Pancreas (tissue), 10 donors: ENCODE measurements around the gene MPRIP. TPM values are rescaled to one million over a fixed set of nuclear protein-coding genes. Genes with fewer than 3 reads are reported as not detected.
A peak's percentile ranks its signal among the peaks of the same experiment; 100 is the strongest.

Experiments
- ATAC-seq, 4 donors: fragments of 200-7000 bp; cut with Tn5 transposase; one replicate each; pipeline versions ENCODE4 v1.8.0 to v1.9.1; 2020; ENCODE audit warnings: mild to moderate bottlenecking in 4 of 4, moderate library complexity in 4 of 4
- DNase-seq, 6 donors: peaks; one replicate each; pipeline ENCODE4 v3.0.0-alpha.2; 2020
- FAIRE-seq: peaks from 2 replicates; lab custom pipeline; 2012; peaks lifted over from hg19 to GRCh38; lab: Jason Lieb, UNC
- H3K27ac ChIP-seq, 4 donors: fragments of 200-600 bp; sonication (generic); 1 replicate in 3 of 4; 2 replicates in 1 of 4; pipeline versions ENCODE4 v1.5.0 to v1.8.0; 2020
- H3K27me3 ChIP-seq, 4 donors: fragments of 200-600 bp; one replicate each; pipeline ENCODE4 v1.8.0; 2021
- H3K36me3 ChIP-seq, 3 donors: fragments of 200-600 bp; sonication (generic) in 1 of 3; one replicate each; pipeline versions ENCODE4 v1.5.0 to v1.8.0; 2020 to 2021
- H3K4me1 ChIP-seq, 3 donors: fragments of 200-600 bp; one replicate each; pipeline ENCODE4 v1.8.0; 2021
- H3K4me3 ChIP-seq, 4 donors: fragments of 200-600 bp; sonication (generic) in 2 of 4; one replicate each; pipeline versions ENCODE4 v1.5.0 to v1.8.0; 2020 to 2021
- H3K9me3 ChIP-seq, 4 donors: fragments of 200-600 bp; one replicate each; pipeline ENCODE4 v1.8.0; 2021
- WGBS, 2 donors: extraction: QIAGEN DNeasy Blood & Tissue Kit; methylation state at CpG; one replicate each; pipeline ENCODE4 v1.1.7; 2013; 5-methylcytosine and 5-hydroxymethylcytosine counted together
- intact Hi-C, 3 donors: fragments of 100-400 bp; cut with DNase I; formaldehyde crosslinking; loops; one replicate each; pipeline versions ENCODE4 v1.11.1 to v1.14.2; 2022
- polyA plus RNA-seq, 2 donors: library from polyadenylated mRNA; stranded (reverse); fragments of 200-250 nt; gene quantifications; one replicate each; pipeline ENCODE4 v1.2.3, GENCODE V29; 2013
- total RNA-seq, 6 donors: library from RNA; stranded (reverse); fragmentation: NEBNext Ultra II Directional in 4 of 6; extraction: Animal tissue kit (Norgen Biotek cat#: 25700) in 4 of 6; gene quantifications; one replicate each; pipeline versions ENCODE4 v1.2.1 to v1.2.4, GENCODE V29; 2021 to 2023
- TF ChIP-seq, protein P1 (sequence below), 4 donors: fragments of 200-600 bp; sonication (generic) in 3 of 4; IDR thresholded peaks; one replicate each; pipeline versions ENCODE4 v1.5.0 to v1.8.0; 2021; ENCODE audit warnings: antibody characterized with exemption in 4 of 4
- donor health status: healthy with polysubstance abuse.
- donor health status: DM: no; HTN: no; CAD: no; lungs with moderate emphysema.
- donor health status: DM: no; HTN: no; CAD: no.
- donor health status: control.
- donor health status: control.
- donor health status: Bipolar disorder and iron deficiency.
- donor health status: DM: yes; HTN: yes; CAD: no.
- donor health status: DM: no; HTN: no; CAD: no.
- donor health status: DM: no; HTN: no; CAD: no.
- donor health status: DM: yes; HTN: yes; CAD: no.

MPRIP gene
- total and polyA plus RNA-seq, 8 donors: 91.8 to 242 (median 107) TPM

DNA sequence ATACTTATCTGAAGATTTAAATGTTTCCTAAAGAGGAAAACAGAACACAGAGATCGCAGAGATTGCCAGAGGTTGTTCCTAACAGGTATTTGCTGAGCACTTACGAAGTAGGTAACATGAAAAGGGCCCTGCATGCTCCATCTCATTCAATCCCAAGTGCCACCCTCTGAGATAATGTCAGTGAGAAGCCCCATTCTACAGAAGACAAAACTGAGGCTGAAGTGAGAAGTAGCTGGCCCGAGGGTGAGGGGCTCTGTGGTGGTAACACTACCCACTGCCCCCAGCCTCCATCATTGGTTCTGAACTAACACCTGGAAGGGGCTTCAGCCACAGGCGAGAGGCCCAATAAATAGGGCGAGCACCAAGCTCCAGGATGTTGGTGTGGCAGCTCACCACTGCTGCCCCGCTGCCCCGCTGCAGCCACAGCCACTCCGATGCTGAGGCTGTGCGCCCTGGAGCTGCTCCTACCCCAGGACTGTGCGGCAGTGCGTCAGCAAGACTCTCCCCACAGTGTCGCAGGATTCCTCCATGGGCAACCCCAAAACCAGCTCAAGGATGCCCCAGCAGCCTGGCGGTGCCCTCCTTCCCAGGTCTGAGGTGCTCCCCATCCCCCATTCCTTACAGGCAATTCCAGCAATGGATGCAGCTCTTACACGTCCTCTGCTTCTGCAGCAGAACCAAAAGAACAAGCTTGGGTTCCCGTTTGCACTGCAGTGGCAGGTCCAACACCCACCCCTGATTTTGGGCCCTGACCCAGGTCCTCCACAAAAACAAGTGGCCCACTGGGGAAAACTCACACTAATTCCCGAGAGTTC, 184.4 kb downstream of the MPRIP start:
- no peaks in the 10 kb centered on the region for H3K27me3 ChIP-seq
- WGBS, 2 donors: 93 to 96% methylated on average over 16 of the region's 16 CpGs
- no peak overlapping the region for H3K27ac ChIP-seq
- H3K4me1 ChIP-seq: no peaks in the 10 kb centered on the region
- H3K4me3 ChIP-seq: no peak overlapping the region
- no peak for FAIRE-seq
- DNase-seq: peak in 1 of 6 donors; percentile 44
- intact Hi-C loops: no loop called here
- TF ChIP-seq, protein P1, sequence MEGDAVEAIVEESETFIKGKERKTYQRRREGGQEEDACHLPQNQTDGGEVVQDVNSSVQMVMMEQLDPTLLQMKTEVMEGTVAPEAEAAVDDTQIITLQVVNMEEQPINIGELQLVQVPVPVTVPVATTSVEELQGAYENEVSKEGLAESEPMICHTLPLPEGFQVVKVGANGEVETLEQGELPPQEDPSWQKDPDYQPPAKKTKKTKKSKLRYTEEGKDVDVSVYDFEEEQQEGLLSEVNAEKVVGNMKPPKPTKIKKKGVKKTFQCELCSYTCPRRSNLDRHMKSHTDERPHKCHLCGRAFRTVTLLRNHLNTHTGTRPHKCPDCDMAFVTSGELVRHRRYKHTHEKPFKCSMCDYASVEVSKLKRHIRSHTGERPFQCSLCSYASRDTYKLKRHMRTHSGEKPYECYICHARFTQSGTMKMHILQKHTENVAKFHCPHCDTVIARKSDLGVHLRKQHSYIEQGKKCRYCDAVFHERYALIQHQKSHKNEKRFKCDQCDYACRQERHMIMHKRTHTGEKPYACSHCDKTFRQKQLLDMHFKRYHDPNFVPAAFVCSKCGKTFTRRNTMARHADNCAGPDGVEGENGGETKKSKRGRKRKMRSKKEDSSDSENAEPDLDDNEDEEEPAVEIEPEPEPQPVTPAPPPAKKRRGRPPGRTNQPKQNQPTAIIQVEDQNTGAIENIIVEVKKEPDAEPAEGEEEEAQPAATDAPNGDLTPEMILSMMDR (IDR thresholded peaks at IDR 0.05): no peak
- H3K36me3 ChIP-seq: peaks cover 8 to 79% (median 61%) of the 10 kb centered on the region in 3 donors
- H3K9me3 ChIP-seq: no peaks in the 10 kb centered on the region
- ATAC-seq: no peak

DNA sequence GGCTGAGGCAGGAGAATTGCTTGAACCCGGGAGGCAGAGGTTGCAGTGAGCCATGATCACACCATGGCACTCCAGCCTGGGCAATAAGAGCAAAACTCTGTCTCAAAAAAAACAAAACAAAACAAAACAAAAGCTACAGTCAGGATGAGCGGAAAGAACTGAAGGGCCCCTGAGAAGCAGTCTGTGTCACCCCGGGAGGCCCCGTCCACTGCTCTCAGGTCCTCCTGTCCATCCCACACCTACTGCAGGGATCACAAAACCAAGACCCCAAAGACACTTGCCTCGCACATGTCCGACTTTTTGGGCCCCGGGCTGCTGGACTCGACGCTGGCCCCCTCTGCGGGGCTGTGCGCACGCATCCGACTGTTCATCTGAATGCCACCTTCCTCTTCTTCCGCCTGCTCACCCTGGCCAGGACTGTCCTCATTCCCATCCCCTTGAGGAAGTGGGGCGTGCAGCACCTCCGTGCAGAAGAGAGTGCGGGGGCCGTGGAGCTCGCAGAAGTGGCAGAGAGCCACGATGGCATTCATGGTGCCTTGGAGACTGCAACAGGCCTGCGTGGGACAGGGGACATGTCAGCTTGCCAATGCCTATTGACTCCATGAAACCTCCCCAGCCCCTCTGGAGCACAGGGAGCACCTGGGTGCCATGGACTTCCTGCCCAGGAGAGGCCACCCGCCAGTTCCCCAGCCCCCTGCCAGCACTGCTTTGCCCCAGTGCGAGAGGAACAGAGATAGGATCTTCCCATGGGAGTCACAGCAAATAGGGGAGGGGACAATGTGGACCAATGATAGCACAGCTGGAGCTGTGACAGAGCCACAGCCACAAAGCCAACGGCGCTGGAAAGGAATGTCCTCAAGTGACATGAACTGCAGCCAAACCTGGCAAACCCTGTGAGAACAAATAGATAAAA, 185.6 kb downstream of the MPRIP start:
- Histone ChIP-seq H3K27me3 (no peaks in the 10 kb centered on the region), H3K9me3 (no peaks in the 10 kb centered on the region), H3K36me3 (peaks cover 8 to 72% (median 63%) of the 10 kb centered on the region in 3 donors), H3K4me1 (no peaks in the 10 kb centered on the region), H3K27ac (no peak overlapping the region), H3K4me3 (no peak overlapping the region)
- intact Hi-C loops: no loop called here
- no peak for FAIRE-seq
- DNase-seq: peak in 1 of 6 donors; percentile 52
- TF ChIP-seq, protein P1 (IDR thresholded peaks at IDR 0.05): no peak
- peak in 1 of 4 donors; percentile 45 for ATAC-seq
- 82 to 83% methylated on average over 25 of the region's 25 CpGs for WGBS, 2 donors

DNA sequence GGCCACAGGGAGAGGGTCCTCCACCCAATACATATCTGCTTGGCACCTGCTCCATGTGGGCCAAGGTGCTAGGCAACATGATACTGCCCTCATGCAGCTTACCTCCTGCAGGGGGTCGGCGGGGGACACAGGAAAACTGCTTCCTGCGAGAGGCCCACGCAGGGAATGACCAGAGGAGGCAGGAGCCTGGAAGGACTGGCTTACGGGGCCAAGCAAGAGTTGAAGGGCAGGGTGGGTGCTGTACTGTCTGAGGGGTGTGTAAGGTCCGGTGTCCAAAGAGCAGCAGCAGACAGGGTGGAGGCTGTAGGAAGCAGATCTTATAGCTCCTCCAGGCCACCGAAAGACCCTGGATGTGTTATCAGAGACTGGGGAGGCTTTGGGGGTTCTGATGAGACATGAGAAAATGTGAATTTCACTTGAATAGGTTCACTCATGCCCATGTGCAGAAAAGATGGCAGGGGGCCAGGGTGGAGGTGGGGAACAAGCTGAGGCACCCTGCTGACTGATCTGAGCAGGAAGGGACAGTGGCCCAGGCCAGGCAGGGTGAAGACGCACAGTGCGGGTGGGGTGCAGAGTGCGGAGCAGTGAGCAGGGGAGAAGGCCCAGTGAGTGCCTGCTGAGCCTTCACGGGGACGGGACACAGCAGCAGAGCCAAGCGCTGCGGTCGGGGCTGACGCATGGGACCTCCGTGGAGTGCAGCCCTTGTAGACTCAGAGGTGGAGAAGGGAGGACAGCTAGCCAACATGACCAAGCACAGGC, 186.4 kb downstream of the MPRIP start:
- H3K27me3 ChIP-seq: no peaks in the 10 kb centered on the region
- TF ChIP-seq, protein P1 (IDR thresholded peaks at IDR 0.05): no peak
- H3K9me3 ChIP-seq: no peaks in the 10 kb centered on the region
- no peak overlapping the region for H3K4me3 ChIP-seq
- 92 to 95% methylated on average over 17 of the region's 17 CpGs for WGBS, 2 donors
- intact Hi-C loops: no loop called here
- H3K36me3 ChIP-seq: peaks cover 8 to 63% (median 60%) of the 10 kb centered on the region in 3 donors
- no peaks in the 10 kb centered on the region for H3K4me1 ChIP-seq
- ATAC-seq (peak in 1 of 4 donors; percentile 20), DNase-seq (peak in 1 of 6 donors; percentile 59), FAIRE-seq (no peak)
- H3K27ac ChIP-seq: no peak overlapping the region

DNA sequence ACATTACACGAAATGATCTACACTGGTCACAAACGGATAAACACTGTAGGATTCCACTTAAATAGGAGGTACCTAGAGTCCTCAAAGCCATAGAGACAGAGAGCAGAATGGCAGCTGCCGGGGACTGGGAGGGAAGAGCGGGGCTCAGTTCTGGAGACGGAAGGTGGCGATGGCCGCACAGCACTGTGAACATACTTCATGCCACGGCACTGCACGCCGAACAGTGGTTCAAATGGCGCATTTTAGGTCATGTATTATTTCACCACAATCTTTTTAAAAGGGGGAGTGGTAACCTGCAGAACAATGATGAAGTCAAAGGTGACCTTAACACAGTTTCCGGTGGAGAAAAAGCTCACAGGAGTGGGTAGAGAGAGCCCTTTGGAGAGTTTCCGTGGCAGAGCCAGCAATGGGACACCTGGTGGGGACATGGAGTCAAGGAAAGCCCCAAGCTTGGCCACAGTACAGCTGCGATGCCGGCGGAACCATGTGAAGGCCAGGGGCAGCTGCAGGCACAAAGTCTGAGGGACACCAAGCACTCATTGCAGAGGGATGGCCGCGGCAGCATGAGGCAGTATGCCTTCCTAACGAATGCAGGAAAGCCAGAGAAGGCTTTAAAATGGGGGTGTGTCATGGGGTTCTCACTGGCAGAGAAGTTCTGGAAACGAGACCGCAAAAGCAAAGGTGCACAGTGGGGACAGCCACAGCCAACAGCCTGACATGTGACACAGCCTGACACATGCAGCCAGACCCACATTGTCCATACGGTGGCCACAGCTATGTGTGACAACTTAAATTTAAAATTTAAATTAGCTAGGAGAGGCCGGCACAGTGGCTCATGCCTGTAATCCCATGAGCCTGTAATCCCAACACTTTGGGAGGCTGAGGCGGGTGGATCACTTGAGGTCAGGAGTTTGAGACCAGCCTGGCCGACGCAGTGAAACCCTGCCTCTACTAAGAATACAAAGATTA, 187.4 kb downstream of the MPRIP start:
- no peak for FAIRE-seq
- no peaks in the 10 kb centered on the region for H3K27me3 ChIP-seq
- no peak for ATAC-seq
- peaks cover 8 to 54% (median 53%) of the 10 kb centered on the region in 3 donors for H3K36me3 ChIP-seq
- H3K9me3 ChIP-seq: no peaks in the 10 kb centered on the region
- TF ChIP-seq, protein P1 (IDR thresholded peaks at IDR 0.05): no peak
- 91 to 93% methylated on average over 26 of the region's 26 CpGs for WGBS, 2 donors
- intact Hi-C loops: no loop called here
- peak in 1 of 6 donors; percentile 10 for DNase-seq
- no peak overlapping the region for H3K4me3 ChIP-seq
- no peaks in the 10 kb centered on the region for H3K4me1 ChIP-seq
- H3K27ac ChIP-seq: no peak overlapping the region
